ENCODE results near the gene AK6. TPM values are rescaled to one million over a fixed set of nuclear protein-coding genes. Genes with fewer than 3 reads are reported as not detected.

The AK6 gene
- total and polyA plus RNA-seq, 9 of the 15 experiments (the other 6 are each of a cell fraction or from before 2014, with no cell fraction given): 84.6 to 669 (median 143) TPM

DNA sequence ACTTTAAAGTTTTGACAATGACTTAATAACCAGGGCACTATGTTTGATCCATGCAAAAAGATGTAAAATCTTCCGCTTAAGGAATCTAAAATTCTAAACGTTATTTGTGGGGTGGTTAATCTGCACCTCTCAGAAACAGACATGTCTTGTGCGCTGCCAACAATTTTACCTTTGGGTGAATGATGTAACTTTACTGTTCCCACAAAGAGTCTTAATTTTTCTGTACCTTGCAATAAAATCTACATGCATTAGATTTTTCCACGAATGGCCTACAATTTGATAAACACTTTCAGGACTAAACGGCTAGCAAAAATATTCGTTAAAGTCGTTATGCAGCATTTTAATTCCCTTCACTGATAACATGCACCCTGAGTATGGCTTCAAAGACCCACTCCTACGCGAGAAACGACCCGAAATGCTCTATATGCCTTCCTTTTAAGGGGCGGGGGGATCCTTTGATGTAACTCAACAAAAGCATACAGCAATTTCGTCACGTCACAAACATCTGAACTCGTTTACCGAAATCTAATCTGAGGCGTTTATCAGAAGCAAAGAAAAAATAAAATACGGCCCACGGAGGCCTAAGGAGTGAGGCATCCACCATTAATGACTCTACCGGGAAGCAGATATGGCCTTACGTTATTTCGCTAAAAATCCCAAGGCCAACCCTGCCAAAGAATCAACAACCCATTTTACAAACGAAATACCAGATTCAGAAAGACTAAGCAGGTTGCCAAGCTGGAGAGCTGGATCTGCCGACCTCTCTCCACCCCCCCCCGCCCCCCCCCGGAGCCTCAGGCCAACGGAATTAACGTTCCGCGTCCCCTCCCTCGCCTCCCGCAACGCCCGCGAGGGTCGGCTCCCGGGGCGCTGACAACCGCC lies 621 bp downstream of the AK6 start:
- H3K4me3 ChIP-seq: peak overlapping the region; percentile 70
- H4K20me1 ChIP-seq (replicated peaks; ENCODE audit: control insufficient read depth, insufficient read depth, low read length): no peaks in the 10 kb centered on the region
- no peaks in the 10 kb centered on the region for H3K27me3 ChIP-seq (ENCODE audit: control insufficient read depth in 2 of 2, insufficient read depth in 2 of 2, low read length in 2 of 2)
- H3K4me2 ChIP-seq (ENCODE audit: insufficient read depth, low read length): peak overlapping the region; percentile 96
- intact Hi-C loops (cut with micrococcal nuclease): loop anchor here (2.0 kb wide), 2 partner anchors 274 to 326 kb away; partner anchors contain the start of gene SLC30A5
- no peaks in the 10 kb centered on the region for H3K9me1 ChIP-seq (ENCODE audit: control insufficient read depth, insufficient read depth, low read length)
- H3K27ac ChIP-seq (ENCODE audit: extremely low read depth, low read depth, low read length): peak overlapping the region; percentile 99
- H3K9ac ChIP-seq (ENCODE audit: insufficient read depth in 1 of 2, low read depth in 2 of 2, low read length in 2 of 2): peak overlapping the region; percentile 92 to 97
- under 1% methylated on average over 30 of the region's 39 CpGs for WGBS (ENCODE audit: insufficient coverage, low coverage, missing lambda C conversion rate)
- DNase-seq (ENCODE audit: extremely low read depth in 1 of 4, low spot score in 3 of 4): peak; percentile 38 to 83 (median 51)
- H3K79me2 ChIP-seq (ENCODE audit: control insufficient read depth, insufficient read depth, low read length): peaks cover 92% of the 10 kb centered on the region
- ChIA-PET CTCF (ENCODE audit: low intra/inter-chr PET ratio) (interaction anchor here (1.6 kb wide), 1 partner anchor 275 kb away, joined by 3 read pairs; the partner anchor contains the start of gene SLC30A5), POLR2A (interaction anchor here (0.8 to 1.1 kb wide), 2 partner anchors 178 to 275 kb away, joined by 3 to 4 read pairs; partner anchors contain the start of gene SLC30A5)
- ATAC-seq: peak; percentile 59
- H3K36me3 ChIP-seq (ENCODE audit: control insufficient read depth, insufficient read depth, low read length): peaks cover 42% of the 10 kb centered on the region
- BruUV-seq (replicated peaks): TSS peak; percentile 60
- H3K4me1 ChIP-seq (replicated peaks in 1 of 2; ENCODE audit: control insufficient read depth in 2 of 2, insufficient read depth in 2 of 2, low read length in 2 of 2): peaks cover 0 to 6% of the 10 kb centered on the region in 2 experiments; a peak in 4 of 5 replicates
- in situ Hi-C loops (cut with MboI): no loop called here
- FAIRE-seq: peak; percentile 57
- no peaks in the 10 kb centered on the region for H3K9me3 ChIP-seq (replicated peaks; ENCODE audit: control insufficient read depth, insufficient read depth, low read depth, low read length)
- H2AFZ ChIP-seq (ENCODE audit: low read depth, low read length): peak overlapping the region; percentile 97
- TF ChIP-seq TFAM (CRISPR knock-in tag; conservative IDR thresholded peaks at IDR 0.05) (no peak), ZNF644 (tag; IDR thresholded peaks at IDR 0.05; ENCODE audit: low read depth) (0 out of 2 replicates have a peak, but pooled peaks have one; percentile 14), DDX20 (tag; IDR thresholded peaks at IDR 0.05; ENCODE audit: low read depth) (no peak), HIVEP1 (CRISPR knock-in tag; IDR thresholded peaks at IDR 0.05) (0 out of 2 replicates have a peak, but pooled peaks have one; percentile 1), NONO (IDR thresholded peaks at IDR 0.05; ENCODE audit: low read depth in 2 of 2, low read length in 1 of 2) (peak in 1 of 2 experiments; percentile 76; a peak in 1 of 4 replicates), BMI1 (IDR thresholded peaks at IDR 0.05; ENCODE audit: low read length) (no peak), MTF1 (CRISPR knock-in tag; IDR thresholded peaks at IDR 0.05; ENCODE audit: borderline replicate concordance) (no peak), NR4A1 (CRISPR knock-in tag; IDR thresholded peaks at IDR 0.05) (no peak), NR4A1 (tag; IDR thresholded peaks at IDR 0.05) (no peak), TAF1 (IDR thresholded peaks at IDR 0.05; ENCODE audit: control insufficient read depth, extremely low read depth, insufficient read depth, low read length, severe bottlenecking) (peak; percentile 13), USF2 (CRISPR knock-in tag; IDR thresholded peaks at IDR 0.05) (no peak), ZNF57 (CRISPR knock-in tag; IDR thresholded peaks at IDR 0.05) (no peak), SIN3A (IDR thresholded peaks at IDR 0.05; ENCODE audit: borderline replicate concordance in 2 of 2, control insufficient read depth in 1 of 2, low read depth in 2 of 2, low read length in 2 of 2) (peak in 1 of 2 experiments; percentile 31; a peak in 2 of 4 replicates), PHTF2 (CRISPR knock-in tag; IDR thresholded peaks at IDR 0.05) (no peak), FIP1L1 (IDR thresholded peaks at IDR 0.05; ENCODE audit: low read depth, low read length, poor library complexity, severe bottlenecking) (no peak), POLR2H (tag; IDR thresholded peaks at IDR 0.05; ENCODE audit: low read depth) (0 out of 2 replicates have a peak, but pooled peaks have one; percentile 17)
- TF ChIP-seq, protein P1, sequence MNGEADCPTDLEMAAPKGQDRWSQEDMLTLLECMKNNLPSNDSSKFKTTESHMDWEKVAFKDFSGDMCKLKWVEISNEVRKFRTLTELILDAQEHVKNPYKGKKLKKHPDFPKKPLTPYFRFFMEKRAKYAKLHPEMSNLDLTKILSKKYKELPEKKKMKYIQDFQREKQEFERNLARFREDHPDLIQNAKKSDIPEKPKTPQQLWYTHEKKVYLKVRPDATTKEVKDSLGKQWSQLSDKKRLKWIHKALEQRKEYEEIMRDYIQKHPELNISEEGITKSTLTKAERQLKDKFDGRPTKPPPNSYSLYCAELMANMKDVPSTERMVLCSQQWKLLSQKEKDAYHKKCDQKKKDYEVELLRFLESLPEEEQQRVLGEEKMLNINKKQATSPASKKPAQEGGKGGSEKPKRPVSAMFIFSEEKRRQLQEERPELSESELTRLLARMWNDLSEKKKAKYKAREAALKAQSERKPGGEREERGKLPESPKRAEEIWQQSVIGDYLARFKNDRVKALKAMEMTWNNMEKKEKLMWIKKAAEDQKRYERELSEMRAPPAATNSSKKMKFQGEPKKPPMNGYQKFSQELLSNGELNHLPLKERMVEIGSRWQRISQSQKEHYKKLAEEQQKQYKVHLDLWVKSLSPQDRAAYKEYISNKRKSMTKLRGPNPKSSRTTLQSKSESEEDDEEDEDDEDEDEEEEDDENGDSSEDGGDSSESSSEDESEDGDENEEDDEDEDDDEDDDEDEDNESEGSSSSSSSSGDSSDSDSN (IDR thresholded peaks at IDR 0.05; ENCODE audit: borderline replicate concordance in 1 of 2, low read depth in 2 of 2, low read length in 2 of 2): no peak

Measured in K562 (cell line).